Heart left ventricle (tissue), 13 donors: ENCODE measurements around the gene PADI2.

Experiments
- POLR2A ChIP-seq, 2 donors: fragments of 450-650 bp; IDR thresholded peaks; one replicate each; pipeline ENCODE4 v1.6.1; 2017; ENCODE audit warnings: antibody characterized with exemption in 2 of 2, mild to moderate bottlenecking in 2 of 2, moderate library complexity in 2 of 2
- TF ChIP-seq, protein P1 (sequence below), 12 donors: fragments of 200-600 bp; sonication (generic) in 4 of 12; IDR thresholded peaks; one replicate each; pipeline versions ENCODE4 v1.5.0 to v1.8.0; 2018 to 2022; ENCODE audit warnings: antibody characterized with exemption in 12 of 12, mild to moderate bottlenecking in 5 of 12
- donor health status: ischemic (EF 13 %, LVEDD 7.1; RV severe dilation, severe dysfunction).
- donor health status: DM: no; HTN: yes; CAD: no.
- donor health status: DM: no; HTN: no; CAD: no.
- donor health status: ischemic (EF 25% LVEDD 6.9; RV normal size, moderate dysfunction).
- donor health status: ischemic (EF 25% LVEDD 5.7; RV mildly dilated, moderate dysfunction).
- donor health status: ischemic (EF 35%, LVEDD 5.7; RV mildly dilated, moderate dysfunction).
- donor health status: nonischemic (EF 11% LVEDD 7.7; RV severe dilation, severe dysfunction).
- donor health status: DM: yes; HTN: yes; CAD: no.
- donor health status: PGD.
- donor health status: ischemic (EF 29% LVEDD 5.4; RV normal size, mild dysfunction).
- donor health status: nonischemic (EF 23%, LVEDD 6.1; RV moderate dilation, normal function).

DNA sequence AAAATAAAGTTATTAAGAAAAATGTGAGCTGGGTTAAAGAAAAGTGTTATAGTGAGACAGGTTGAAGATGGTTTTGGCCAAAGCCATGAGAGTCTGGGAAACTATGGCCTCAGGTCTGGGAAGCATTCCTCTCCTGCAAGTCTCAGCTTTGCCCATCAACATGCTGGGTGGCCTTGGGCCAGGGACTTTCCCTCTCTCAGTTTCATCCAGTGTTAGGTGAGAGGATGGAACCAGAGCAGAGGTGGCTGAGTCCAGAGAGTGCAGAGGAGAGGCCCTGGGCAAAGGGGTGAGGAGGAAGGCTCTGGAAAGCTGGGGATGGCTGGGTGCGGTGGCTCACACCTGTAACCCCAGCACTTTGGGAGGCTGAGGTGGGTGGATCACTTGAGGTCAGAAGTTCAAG lies 10.5 kb downstream of the PADI2 start:
- TF ChIP-seq, protein P1, sequence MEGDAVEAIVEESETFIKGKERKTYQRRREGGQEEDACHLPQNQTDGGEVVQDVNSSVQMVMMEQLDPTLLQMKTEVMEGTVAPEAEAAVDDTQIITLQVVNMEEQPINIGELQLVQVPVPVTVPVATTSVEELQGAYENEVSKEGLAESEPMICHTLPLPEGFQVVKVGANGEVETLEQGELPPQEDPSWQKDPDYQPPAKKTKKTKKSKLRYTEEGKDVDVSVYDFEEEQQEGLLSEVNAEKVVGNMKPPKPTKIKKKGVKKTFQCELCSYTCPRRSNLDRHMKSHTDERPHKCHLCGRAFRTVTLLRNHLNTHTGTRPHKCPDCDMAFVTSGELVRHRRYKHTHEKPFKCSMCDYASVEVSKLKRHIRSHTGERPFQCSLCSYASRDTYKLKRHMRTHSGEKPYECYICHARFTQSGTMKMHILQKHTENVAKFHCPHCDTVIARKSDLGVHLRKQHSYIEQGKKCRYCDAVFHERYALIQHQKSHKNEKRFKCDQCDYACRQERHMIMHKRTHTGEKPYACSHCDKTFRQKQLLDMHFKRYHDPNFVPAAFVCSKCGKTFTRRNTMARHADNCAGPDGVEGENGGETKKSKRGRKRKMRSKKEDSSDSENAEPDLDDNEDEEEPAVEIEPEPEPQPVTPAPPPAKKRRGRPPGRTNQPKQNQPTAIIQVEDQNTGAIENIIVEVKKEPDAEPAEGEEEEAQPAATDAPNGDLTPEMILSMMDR (IDR thresholded peaks at IDR 0.05) = no peak
- TF ChIP-seq POLR2A (IDR thresholded peaks at IDR 0.05) = no peak
